Measurements from ENCODE around the gene TAF11.

The TAF11 gene

GRCh38 chr6:34929241-34929978, 41.6 kb upstream of the TAF11 start:
- no peak for DNase-seq (ENCODE audit: low read depth in 1 of 2, low spot score in 1 of 2)
- Histone ChIP-seq H3K4me3 (replicated peaks; ENCODE audit: insufficient read depth, low read length) (no peak overlapping the region), H3K27me3 (ENCODE audit: insufficient read depth, poor library complexity, severe bottlenecking) (no peaks in the 10 kb centered on the region), H3K27ac (replicated peaks) (no peak overlapping the region)
- TF ChIP-seq CTCF (IDR thresholded peaks at IDR 0.05; ENCODE audit: insufficient read depth, low read length) (no peak), SPI1 (IDR thresholded peaks at IDR 0.05; ENCODE audit: borderline replicate concordance, low read depth) (no peak), POLR2AphosphoS5 (IDR thresholded peaks at IDR 0.05; ENCODE audit: low read depth) (no peak), REST (IDR thresholded peaks at IDR 0.05; ENCODE audit: insufficient replicate concordance, low read depth) (no peak), GABPA (IDR thresholded peaks at IDR 0.05; ENCODE audit: low read depth) (no peak)

- TF ChIP-seq GABPA (IDR thresholded peaks at IDR 0.05; ENCODE audit: low read depth), result no peak
- no peak for TF ChIP-seq CTCF (IDR thresholded peaks at IDR 0.05; ENCODE audit: insufficient read depth, low read length)
- no peak for TF ChIP-seq SPI1 (IDR thresholded peaks at IDR 0.05; ENCODE audit: borderline replicate concordance, low read depth)
- no peak for TF ChIP-seq REST (IDR thresholded peaks at IDR 0.05; ENCODE audit: insufficient replicate concordance, low read depth)
- TF ChIP-seq POLR2AphosphoS5 (IDR thresholded peaks at IDR 0.05; ENCODE audit: low read depth), result no peak
- no peak for DNase-seq (ENCODE audit: low read depth in 1 of 2, low spot score in 1 of 2)
- Histone ChIP-seq H3K27ac (replicated peaks) (no peak overlapping the region), H3K4me3 (replicated peaks; ENCODE audit: insufficient read depth, low read length) (no peak overlapping the region), H3K27me3 (ENCODE audit: insufficient read depth, poor library complexity, severe bottlenecking) (no peaks in the 10 kb centered on the region)
Observed at GRCh38 chr6:34928695-34929094, 40.9 kb upstream of the TAF11 start.

- no peak for TF ChIP-seq REST (IDR thresholded peaks at IDR 0.05; ENCODE audit: insufficient replicate concordance, low read depth)
- TF ChIP-seq CTCF (IDR thresholded peaks at IDR 0.05; ENCODE audit: insufficient read depth, low read length), result no peak
- TF ChIP-seq SPI1 (IDR thresholded peaks at IDR 0.05; ENCODE audit: borderline replicate concordance, low read depth), result no peak
Observed at GRCh38 chr6:34928220-34928619, 40.4 kb upstream of the TAF11 start.

More at GRCh38 chr6:34928220-34928619, 40.4 kb upstream of the TAF11 start:
- DNase-seq (ENCODE audit: low read depth in 1 of 2, low spot score in 1 of 2), result no peak
- Histone ChIP-seq H3K27me3 (ENCODE audit: insufficient read depth, poor library complexity, severe bottlenecking) (no peaks in the 10 kb centered on the region), H3K27ac (replicated peaks) (no peak overlapping the region), H3K4me3 (replicated peaks; ENCODE audit: insufficient read depth, low read length) (no peak overlapping the region)

Data from HL-60 (cell line).